Activated CD8-positive, alpha-beta T cell treated with anti-CD3 and anti-CD28 coated beads for 36 hours (primary cell): ENCODE measurements around the gene LRMDA. TPM values are rescaled to one million over a fixed set of nuclear protein-coding genes. Genes with fewer than 3 reads are reported as not detected.
"Not testable (repeated sequence)": the region's sequence is repeated elsewhere in the genome, so short reads cannot be mapped to it uniquely, and the experiment has no call there.

Experiments
- ATAC-seq: fragments of 200-7000 bp; cut with Tn5 transposase; one replicate; pipeline ENCODE4 v1.10.0; 2021; ENCODE audit warnings: mild to moderate bottlenecking, moderate library complexity
- CTCF ChIA-PET: fragments of 350-600 bp; sonication (Branson Sonifier 250); formaldehyde crosslinking; loops from one replicate; lab custom pipeline; 2021; ENCODE audit warnings: antibody characterized with exemption; lab: Charles Lee
- POLR2A ChIA-PET: fragments of 350-600 bp; sonication (Branson Sonifier 250); formaldehyde crosslinking; loops from one replicate; lab custom pipeline; 2021; ENCODE audit warnings: antibody characterized with exemption; lab: Charles Lee
- DNase-seq: peaks from one replicate; pipeline ENCODE4 v3.0.0-alpha.2; 2020
- H3K27ac Mint-ChIP-seq: one replicate; pipeline ENCODE4 v1.8.0; 2021; ENCODE audit warnings: mild to moderate bottlenecking, mixed read lengths
- H3K27me3 Mint-ChIP-seq: one replicate; pipeline ENCODE4 v1.8.0; 2021; ENCODE audit warnings: mixed read lengths
- H3K36me3 Mint-ChIP-seq: one replicate; pipeline ENCODE4 v1.8.0; 2021; ENCODE audit warnings: low read depth, mixed read lengths
- H3K4me1 Mint-ChIP-seq: one replicate; pipeline ENCODE4 v1.8.0; 2021; ENCODE audit warnings: low read depth, mixed read lengths
- H3K4me3 Mint-ChIP-seq: one replicate; pipeline ENCODE4 v1.8.0; 2021; ENCODE audit warnings: mild to moderate bottlenecking, moderate library complexity, mixed read lengths
- H3K9me3 Mint-ChIP-seq: one replicate; pipeline ENCODE4 v1.8.0; 2021; ENCODE audit warnings: mixed read lengths
- intact Hi-C: fragments of 100-400 bp; cut with micrococcal nuclease; formaldehyde crosslinking; loops from one replicate; pipeline ENCODE4 v1.10.0; 2022
- total RNA-seq, 2 experiments: library from RNA; stranded (reverse); gene quantifications; one replicate each; pipeline ENCODE4 v1.2.3, GENCODE V29; 2021
- TF ChIP-seq, protein P1 (sequence below): fragments of 200-600 bp; IDR thresholded peaks from one replicate; pipeline ENCODE4 v1.8.0; 2022; ENCODE audit warnings: antibody characterized with exemption, mild to moderate bottlenecking

Gene LRMDA
- total RNA-seq, 2 experiments from 2014 or later, result not detected

- Mint-ChIP-seq H3K27ac (no peak overlapping the region), H3K36me3 (no peaks in the 10 kb centered on the region), H3K27me3 (peaks cover 5% of the 10 kb centered on the region), H3K4me3 (no peak overlapping the region), H3K4me1 (no peaks in the 10 kb centered on the region), H3K9me3 (no peaks in the 10 kb centered on the region)
- CTCF ChIA-PET, result no interaction called here
- TF ChIP-seq, protein P1, sequence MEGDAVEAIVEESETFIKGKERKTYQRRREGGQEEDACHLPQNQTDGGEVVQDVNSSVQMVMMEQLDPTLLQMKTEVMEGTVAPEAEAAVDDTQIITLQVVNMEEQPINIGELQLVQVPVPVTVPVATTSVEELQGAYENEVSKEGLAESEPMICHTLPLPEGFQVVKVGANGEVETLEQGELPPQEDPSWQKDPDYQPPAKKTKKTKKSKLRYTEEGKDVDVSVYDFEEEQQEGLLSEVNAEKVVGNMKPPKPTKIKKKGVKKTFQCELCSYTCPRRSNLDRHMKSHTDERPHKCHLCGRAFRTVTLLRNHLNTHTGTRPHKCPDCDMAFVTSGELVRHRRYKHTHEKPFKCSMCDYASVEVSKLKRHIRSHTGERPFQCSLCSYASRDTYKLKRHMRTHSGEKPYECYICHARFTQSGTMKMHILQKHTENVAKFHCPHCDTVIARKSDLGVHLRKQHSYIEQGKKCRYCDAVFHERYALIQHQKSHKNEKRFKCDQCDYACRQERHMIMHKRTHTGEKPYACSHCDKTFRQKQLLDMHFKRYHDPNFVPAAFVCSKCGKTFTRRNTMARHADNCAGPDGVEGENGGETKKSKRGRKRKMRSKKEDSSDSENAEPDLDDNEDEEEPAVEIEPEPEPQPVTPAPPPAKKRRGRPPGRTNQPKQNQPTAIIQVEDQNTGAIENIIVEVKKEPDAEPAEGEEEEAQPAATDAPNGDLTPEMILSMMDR, result no peak
- no peak for ATAC-seq
- no peak for DNase-seq
- POLR2A ChIA-PET, result no interaction called here
- intact Hi-C loops, result no loop called here
Observed at GRCh38 chr10:75598998-75599397, 167.6 kb downstream of the LRMDA start.

GRCh38 chr10:75599875-75600648 is 168.6 kb downstream of the LRMDA start:
- CTCF ChIA-PET, result no interaction called here
- peaks cover 6% of the 10 kb centered on the region for H3K27me3 Mint-ChIP-seq
- no peaks in the 10 kb centered on the region for H3K9me3 Mint-ChIP-seq
- no peaks in the 10 kb centered on the region for H3K4me1 Mint-ChIP-seq
- no peak overlapping the region for H3K4me3 Mint-ChIP-seq
- POLR2A ChIA-PET, result no interaction called here
- DNase-seq, result no peak
- no peak overlapping the region for H3K27ac Mint-ChIP-seq
- intact Hi-C loops, result no loop called here
- no peaks in the 10 kb centered on the region for H3K36me3 Mint-ChIP-seq
- no peak for ATAC-seq
- TF ChIP-seq, protein P1, result no peak

GRCh38 chr10:75600833-75601232 is 169.4 kb downstream of the LRMDA start:
- H3K9me3 Mint-ChIP-seq, result no peaks in the 10 kb centered on the region
- H3K27ac Mint-ChIP-seq, result no peak overlapping the region
- no peak for ATAC-seq
- DNase-seq, result no peak
- peaks cover 9% of the 10 kb centered on the region for H3K27me3 Mint-ChIP-seq
- TF ChIP-seq, protein P1, result no peak
- no peak overlapping the region for H3K4me3 Mint-ChIP-seq
- H3K4me1 Mint-ChIP-seq, result no peaks in the 10 kb centered on the region
- H3K36me3 Mint-ChIP-seq, result no peaks in the 10 kb centered on the region
- intact Hi-C loops, result no loop called here
- POLR2A ChIA-PET, result no interaction called here
- CTCF ChIA-PET, result no interaction called here

- CTCF ChIA-PET, result no interaction called here
- POLR2A ChIA-PET, result no interaction called here
- no peak overlapping the region for H3K27ac Mint-ChIP-seq
- H3K4me1 Mint-ChIP-seq, result no peaks in the 10 kb centered on the region
- TF ChIP-seq, protein P1, result no peak
- H3K9me3 Mint-ChIP-seq, result no peaks in the 10 kb centered on the region
- ATAC-seq, result no peak
- peaks cover 9% of the 10 kb centered on the region for H3K27me3 Mint-ChIP-seq
- H3K4me3 Mint-ChIP-seq, result no peak overlapping the region
- intact Hi-C loops, result no loop called here
- DNase-seq, result no peak
- H3K36me3 Mint-ChIP-seq, result no peaks in the 10 kb centered on the region
Observed at GRCh38 chr10:75602341-75602740, 170.9 kb downstream of the LRMDA start.

DNA sequence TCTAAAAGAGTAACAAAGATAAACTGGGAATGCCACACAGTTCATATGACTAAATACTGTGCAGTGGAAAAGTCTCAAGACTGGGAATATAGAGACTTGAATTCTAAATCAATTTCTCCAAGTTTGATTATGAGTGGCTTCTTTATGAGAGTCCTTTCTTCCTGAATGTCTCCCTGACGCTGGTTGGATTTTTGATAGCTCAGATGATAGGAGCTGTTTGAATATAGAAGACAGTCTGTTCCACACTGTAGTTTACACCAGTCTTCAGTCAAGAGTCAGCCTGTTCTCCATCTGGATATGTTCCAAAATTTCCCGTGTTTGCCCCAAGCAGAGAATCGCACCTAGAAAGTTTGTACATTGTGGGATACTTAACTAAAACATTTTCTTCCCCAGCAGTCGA is 173.7 kb downstream of the LRMDA start:
- Mint-ChIP-seq H3K9me3 (no peaks in the 10 kb centered on the region), H3K27me3 (peaks cover 6% of the 10 kb centered on the region), H3K4me1 (no peaks in the 10 kb centered on the region), H3K27ac (no peak overlapping the region), H3K36me3 (no peaks in the 10 kb centered on the region), H3K4me3 (no peak overlapping the region)
- intact Hi-C loops, result no loop called here
- ChIA-PET CTCF (no interaction called here), POLR2A (no interaction called here)
- TF ChIP-seq, protein P1, result no peak
- no peak for DNase-seq
- ATAC-seq, result no peak

DNA sequence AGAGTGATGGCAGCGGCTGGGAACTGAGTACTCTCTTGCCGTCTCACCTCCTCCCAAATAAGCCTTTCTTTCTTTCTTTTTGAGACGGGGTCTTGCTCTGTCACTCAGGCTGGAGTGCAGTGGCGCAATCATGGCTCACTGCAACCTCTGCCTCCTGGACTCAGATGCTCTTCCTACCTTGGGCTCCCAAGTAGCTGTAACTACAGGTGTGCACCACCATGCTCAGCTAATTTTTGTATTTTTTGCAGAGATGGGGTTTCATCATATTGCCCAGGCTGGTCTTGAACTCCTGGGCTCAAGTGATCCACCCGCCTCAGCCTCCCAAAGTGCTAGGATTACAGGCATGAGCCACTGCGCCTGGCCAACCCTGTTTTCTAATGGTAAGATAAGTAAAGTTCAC is 174.4 kb downstream of the LRMDA start:
- H3K4me1 Mint-ChIP-seq, intact Hi-C loops, DNase-seq, H3K27me3 Mint-ChIP-seq, H3K27ac Mint-ChIP-seq, POLR2A ChIA-PET, ATAC-seq, H3K9me3 Mint-ChIP-seq, H3K4me3 Mint-ChIP-seq, H3K36me3 Mint-ChIP-seq, CTCF ChIA-PET: not testable (repeated sequence)
